KBM-7 (cell line): ENCODE data around the gene POLE3.
"Not testable (repeated sequence)": the region's sequence is repeated elsewhere in the genome, so short reads cannot be mapped to it uniquely, and the experiment has no call there.

Source experiments
- DNase-seq: peaks from one replicate; pipeline ENCODE4 v3.0.0-alpha.2; 2015
- in situ Hi-C: fragments of 300-500 bp; cut with MboI; formaldehyde crosslinking; loops from 2 replicates; pipeline ENCODE4 v1.14.3; 2020; ENCODE audit warnings: low sequenced_read_pairs, low pct_unique_long_range_greater_than_20kb, mixed read lengths

POLE3 gene

GRCh38 chr9:113381441-113381840 is 29.0 kb downstream of the POLE3 start:
- in situ Hi-C loops, DNase-seq: not testable (repeated sequence)

DNA sequence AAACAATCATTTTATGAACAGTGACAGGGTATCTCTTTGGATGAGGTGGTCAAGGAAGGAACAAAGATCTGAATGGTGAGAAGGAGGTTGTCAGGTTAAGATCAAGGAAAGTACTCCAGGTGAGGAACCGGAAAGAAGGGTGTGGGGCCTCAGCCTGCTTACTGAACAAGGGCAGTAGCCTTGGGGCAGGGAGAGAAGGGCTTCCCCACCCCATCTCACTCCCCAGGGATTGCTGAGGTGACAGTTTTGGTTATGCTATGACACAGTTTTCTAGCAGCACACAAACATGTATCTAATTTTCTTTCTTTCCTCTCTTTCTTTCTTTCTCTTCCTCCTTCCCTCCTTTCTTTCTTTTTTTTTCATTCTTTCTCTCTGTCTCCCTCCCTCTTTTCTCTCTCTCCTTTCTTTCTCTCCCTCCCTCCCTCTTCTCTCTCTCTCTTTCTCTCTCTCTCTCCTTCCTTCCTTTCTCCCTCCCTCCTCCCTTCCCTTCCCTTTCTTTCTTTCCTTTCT is 29.6 kb downstream of the POLE3 start:
- no peak for DNase-seq
- in situ Hi-C loops: no loop called here

GRCh38 chr9:113379829-113380210 is 30.7 kb downstream of the POLE3 start:
- in situ Hi-C loops: not testable (repeated sequence)

GRCh38 chr9:113379094-113379828 is 31.2 kb downstream of the POLE3 start:
- in situ Hi-C loops: not testable (repeated sequence)

More at GRCh38 chr9:113379829-113380210, 30.7 kb downstream of the POLE3 start:
- not testable (repeated sequence) for DNase-seq

GRCh38 chr9:113376634-113377567 is 33.6 kb downstream of the POLE3 start, which contains the start of gene HDHD3:
Gene HDHD3, minus strand, starts transcription at chr9:113376986. Its CDS starts 2,632 bp downstream, at chr9:113374354.
- peak; percentile 82 for DNase-seq
- in situ Hi-C loops: no loop called here

More at GRCh38 chr9:113379094-113379828, 31.2 kb downstream of the POLE3 start:
- DNase-seq: peak; percentile 39

DNA sequence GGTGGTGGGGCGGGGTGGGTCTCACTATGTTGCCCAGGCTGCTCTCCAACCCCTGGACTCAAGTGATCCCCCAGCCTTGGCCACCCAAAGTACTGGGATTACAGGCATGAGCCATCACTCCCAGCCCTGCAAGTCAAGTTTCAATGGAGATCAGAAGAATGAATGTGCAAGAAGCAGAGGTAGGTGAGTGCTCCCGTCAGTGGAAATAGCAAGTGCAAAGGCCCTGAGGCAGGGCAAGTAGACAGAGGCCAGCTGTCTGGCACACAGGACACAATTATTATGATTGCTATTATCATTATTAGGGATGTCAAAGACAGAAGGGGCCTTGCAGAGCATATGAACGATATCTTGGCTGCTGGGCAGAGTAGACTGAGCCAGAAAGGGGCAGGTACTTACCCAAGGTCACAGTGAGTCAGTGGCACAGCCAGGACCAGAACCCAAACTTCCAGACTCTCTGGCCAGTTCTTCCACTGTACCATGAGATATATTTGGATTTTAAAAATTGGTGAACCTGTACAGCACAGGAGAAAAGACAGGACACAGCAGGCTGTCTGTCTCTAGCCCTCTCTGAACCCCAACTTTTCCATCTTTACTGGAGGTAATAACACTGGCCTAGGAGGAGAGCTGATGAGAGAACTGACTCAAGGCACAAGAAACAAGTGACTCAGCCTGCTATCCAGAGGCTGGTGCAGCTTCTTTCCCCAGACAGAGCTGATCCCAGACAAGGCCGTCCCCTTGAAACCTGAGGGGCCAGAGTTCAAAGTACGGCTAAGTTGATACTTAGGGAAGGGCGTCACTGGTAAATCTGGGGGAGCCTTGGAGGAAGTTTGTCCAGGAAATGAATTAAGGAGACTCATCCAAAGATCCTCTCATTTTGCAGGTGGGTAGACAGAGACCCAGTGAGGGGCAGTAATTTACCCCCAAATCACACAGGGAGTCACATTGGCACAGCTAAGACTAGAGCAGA is 35.1 kb downstream of the POLE3 start:
- in situ Hi-C loops: no loop called here
- DNase-seq: peak; percentile 25

GRCh38 chr9:113373676-113374392 is 36.6 kb downstream of the POLE3 start:
- in situ Hi-C loops: no loop called here
- no peak for DNase-seq

DNA sequence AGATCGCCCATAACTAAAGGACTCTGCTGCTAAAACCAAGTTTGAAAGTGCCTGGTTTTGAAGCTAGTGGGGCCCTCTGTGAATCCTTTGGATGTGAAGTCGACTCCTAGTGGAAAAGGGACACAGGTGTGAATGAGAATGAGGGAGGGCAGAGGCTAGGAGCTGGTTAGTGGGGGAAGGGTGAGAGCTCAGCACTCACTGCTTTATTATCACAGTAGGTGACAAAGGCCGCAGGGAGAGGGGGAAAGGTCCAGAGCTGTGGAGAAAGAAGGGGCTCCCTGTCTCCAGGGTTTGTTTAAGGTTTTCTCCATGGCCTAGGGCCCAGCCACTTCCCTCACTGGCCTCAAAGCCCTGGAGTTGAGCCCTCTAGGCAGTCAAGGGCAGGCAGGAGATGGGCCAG is 37.2 kb downstream of the POLE3 start:
- DNase-seq: no peak

DNA sequence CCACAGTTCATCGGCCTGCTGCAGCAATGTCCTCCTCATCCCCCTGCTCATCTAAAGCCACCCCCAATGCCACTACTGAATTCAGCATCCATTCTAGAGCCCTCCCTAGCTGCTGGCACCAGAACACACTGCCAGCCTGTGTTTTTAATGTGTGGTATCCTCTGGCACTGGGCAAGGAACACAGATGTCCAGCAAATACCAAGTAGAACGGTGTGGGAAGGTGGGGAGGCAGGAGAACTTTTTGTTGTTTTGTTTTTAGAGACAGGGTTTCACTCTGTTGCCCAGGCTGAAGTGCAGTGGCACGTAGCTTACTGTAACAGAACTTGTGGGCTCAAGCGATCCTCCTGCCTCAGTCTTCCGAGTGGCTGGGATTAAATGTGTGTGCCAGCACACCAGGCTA is 38.4 kb downstream of the POLE3 start:
- in situ Hi-C loops: no loop called here
- no peak for DNase-seq

More for the DNA sequence above, 37.2 kb downstream of the POLE3 start:
- in situ Hi-C loops: no loop called here

DNA sequence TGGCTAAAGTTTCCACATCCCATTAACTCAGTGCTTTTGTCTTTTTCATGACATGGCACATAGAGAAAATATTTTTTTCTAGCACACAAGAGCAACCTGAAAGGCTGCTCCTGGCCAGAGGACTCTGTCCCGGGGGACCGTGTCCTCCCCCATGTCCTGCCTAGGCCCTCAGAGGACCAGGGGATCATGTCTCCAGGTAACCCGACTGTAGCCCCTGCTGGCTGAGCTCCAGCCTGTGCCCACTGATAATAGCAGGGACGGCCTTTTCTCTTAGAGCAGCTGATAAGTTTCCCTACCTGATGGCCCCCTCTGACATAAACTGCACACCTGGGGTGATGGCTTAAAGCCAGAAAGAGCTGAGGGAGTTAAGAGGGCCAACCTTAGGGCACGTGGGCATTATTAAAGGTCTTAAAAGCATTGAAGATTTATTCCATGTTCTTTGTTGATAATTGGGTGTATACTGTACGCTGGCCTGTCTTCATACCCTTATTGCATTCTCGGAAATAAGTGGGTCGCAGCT is 39.6 kb downstream of the POLE3 start:
- in situ Hi-C loops: no loop called here
- DNase-seq: no peak

DNA sequence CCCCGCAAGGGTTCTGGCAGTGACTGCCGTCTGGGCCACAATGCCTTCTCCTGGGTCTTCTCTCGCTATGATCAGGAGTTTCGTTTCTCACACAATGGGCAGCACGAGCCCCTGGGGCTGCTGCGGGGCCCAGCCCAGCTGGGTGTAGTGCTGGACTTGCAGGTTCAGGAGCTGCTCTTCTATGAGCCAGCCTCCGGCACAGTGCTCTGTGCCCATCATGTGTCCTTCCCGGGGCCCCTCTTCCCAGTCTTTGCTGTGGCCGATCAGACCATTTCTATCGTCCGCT is 40.7 kb downstream of the POLE3 start:
- in situ Hi-C loops: no loop called here
- DNase-seq: no peak

- DNase-seq: no peak
- in situ Hi-C loops: no loop called here
Observed at GRCh38 chr9:113368982-113369854, 41.3 kb downstream of the POLE3 start.

- in situ Hi-C loops: no loop called here
Observed at GRCh38 chr9:113368348-113368981, 42.0 kb downstream of the POLE3 start.

GRCh38 chr9:113365652-113366051 is 44.8 kb downstream of the POLE3 start:
- in situ Hi-C loops: not testable (repeated sequence)
- peak; percentile 14 for DNase-seq

More at GRCh38 chr9:113368348-113368981, 42.0 kb downstream of the POLE3 start:
- DNase-seq: no peak

GRCh38 chr9:113364951-113365350 is 45.5 kb downstream of the POLE3 start:
- DNase-seq: no peak

GRCh38 chr9:113363336-113363735 is 47.1 kb downstream of the POLE3 start:
- in situ Hi-C loops: no loop called here
- DNase-seq: no peak

More at GRCh38 chr9:113364951-113365350, 45.5 kb downstream of the POLE3 start:
- in situ Hi-C loops: no loop called here
